ENCODE data around the gene DLX3. TPM values are rescaled to one million over a fixed set of nuclear protein-coding genes. Genes with fewer than 3 reads are reported as not detected.

DLX3 gene
- total RNA-seq, 1 experiment from 2014 or later = 0.74 TPM

DNA sequence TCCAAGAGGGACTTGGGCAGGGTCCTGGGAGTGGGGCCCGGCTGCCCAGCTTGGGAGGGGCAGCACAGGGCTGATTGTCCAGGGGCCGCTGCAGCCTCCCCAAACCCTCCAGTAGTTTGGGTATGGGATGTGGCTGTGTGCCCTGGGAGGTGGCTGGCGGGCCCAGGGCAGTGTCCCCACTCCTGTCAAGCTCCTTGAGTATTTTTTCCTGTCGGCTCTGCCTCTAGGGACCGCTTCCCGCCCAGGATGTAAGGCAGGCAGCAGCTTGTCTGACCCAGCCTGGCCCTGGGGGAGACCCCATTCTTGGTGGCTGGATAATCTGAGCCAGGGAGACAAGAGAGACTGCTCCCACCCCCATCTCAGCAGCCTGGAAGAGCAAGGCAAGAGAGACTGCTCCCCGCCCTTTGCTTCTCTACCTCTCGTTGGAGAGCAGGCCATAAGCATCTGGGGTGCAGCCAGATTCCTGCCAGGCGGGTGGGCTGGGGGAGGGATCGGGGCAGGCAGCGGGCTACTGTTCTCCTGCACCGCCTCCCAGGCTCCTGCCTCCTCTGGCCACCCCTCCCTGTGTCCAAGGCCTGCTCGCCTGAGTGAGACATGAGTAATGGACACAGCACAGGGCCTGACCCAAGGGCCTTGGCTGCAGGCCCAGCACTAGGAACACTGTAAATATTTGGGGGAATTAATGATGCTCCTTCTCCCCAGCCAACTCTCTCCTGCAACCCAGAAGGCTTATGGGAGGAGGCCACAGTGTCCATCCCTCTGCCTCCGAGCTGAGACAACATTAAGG is 42.5 kb upstream of the DLX3 start (continued):
- TF ChIP-seq SMAD3 (CRISPR knock-in tag; IDR thresholded peaks at IDR 0.05; ENCODE audit: borderline replicate concordance) (no peak), ZNF232 (CRISPR knock-in tag; IDR thresholded peaks at IDR 0.05) (no peak)

DNA sequence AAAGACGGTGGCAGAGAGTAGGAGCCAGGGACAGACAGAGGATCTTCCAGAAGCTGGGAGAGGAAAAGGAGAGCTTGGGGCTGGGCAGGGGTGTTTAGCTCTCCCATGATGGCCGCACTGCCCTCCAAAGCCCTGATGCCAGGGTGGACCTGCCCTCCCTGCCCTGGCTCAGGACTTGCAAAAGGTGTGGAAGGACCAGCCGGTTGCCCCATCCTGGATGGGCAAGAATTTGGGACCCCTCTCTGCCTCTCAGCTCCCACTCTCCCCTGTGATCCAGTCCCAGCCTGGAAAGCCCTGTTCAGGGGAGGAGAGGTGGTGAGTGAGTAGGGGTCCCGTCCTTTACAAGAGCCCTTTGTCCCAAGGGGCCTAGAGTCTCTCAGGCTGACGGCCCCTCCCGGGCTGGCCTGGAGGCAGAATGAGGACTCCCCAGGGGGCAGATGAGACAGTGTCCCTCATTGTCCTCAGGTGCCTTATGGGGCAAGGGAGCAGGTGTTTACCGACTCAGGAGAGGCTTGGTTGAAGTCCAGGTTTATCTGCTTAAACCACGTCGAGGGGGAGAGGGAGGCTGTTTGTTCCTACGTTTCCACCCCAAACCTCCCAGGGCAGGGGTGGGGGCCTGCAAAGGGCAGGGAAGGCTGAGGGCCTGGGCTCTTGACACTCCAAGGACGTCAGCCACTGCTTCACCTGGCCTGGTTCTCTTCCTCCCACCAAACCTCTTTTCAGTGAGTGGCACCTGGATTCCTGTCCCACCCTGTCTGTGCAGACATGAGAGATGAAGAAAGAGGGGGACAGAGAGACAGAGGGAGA is 41.6 kb upstream of the DLX3 start:
- Mint-ChIP-seq H3K4me1 (peaks cover 11% of the 10 kb centered on the region), H3K4me3 (no peak overlapping the region), H3K9me3 (no peaks in the 10 kb centered on the region), H3K27me3 (ENCODE audit: low read depth) (peaks cover 5% of the 10 kb centered on the region), H3K36me3 (no peaks in the 10 kb centered on the region), H3K27ac (no peak overlapping the region)
- ATAC-seq (no peak), DNase-seq (ENCODE audit: low spot score) (no peak)
- TF ChIP-seq EMX1 (CRISPR knock-in tag; IDR thresholded peaks at IDR 0.05) (no peak), NR1H2 (CRISPR knock-in tag; IDR thresholded peaks at IDR 0.05) (no peak), NR2C2 (CRISPR knock-in tag; IDR thresholded peaks at IDR 0.05) (no peak), NR3C1 (CRISPR knock-in tag; conservative IDR thresholded peaks at IDR 0.05; ENCODE audit: low read depth) (no peak), NFE2L1 (CRISPR knock-in tag; IDR thresholded peaks at IDR 0.05) (no peak), TEAD1 (CRISPR knock-in tag; IDR thresholded peaks at IDR 0.05) (no peak)
- TF ChIP-seq, protein P1, sequence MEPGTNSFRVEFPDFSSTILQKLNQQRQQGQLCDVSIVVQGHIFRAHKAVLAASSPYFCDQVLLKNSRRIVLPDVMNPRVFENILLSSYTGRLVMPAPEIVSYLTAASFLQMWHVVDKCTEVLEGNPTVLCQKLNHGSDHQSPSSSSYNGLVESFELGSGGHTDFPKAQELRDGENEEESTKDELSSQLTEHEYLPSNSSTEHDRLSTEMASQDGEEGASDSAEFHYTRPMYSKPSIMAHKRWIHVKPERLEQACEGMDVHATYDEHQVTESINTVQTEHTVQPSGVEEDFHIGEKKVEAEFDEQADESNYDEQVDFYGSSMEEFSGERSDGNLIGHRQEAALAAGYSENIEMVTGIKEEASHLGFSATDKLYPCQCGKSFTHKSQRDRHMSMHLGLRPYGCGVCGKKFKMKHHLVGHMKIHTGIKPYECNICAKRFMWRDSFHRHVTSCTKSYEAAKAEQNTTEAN (CRISPR knock-in tag; IDR thresholded peaks at IDR 0.05) = no peak
- TF ChIP-seq, protein P2, sequence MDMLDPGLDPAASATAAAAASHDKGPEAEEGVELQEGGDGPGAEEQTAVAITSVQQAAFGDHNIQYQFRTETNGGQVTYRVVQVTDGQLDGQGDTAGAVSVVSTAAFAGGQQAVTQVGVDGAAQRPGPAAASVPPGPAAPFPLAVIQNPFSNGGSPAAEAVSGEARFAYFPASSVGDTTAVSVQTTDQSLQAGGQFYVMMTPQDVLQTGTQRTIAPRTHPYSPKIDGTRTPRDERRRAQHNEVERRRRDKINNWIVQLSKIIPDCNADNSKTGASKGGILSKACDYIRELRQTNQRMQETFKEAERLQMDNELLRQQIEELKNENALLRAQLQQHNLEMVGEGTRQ (CRISPR knock-in tag; IDR thresholded peaks at IDR 0.05) = no peak
- TF ChIP-seq, protein P3, sequence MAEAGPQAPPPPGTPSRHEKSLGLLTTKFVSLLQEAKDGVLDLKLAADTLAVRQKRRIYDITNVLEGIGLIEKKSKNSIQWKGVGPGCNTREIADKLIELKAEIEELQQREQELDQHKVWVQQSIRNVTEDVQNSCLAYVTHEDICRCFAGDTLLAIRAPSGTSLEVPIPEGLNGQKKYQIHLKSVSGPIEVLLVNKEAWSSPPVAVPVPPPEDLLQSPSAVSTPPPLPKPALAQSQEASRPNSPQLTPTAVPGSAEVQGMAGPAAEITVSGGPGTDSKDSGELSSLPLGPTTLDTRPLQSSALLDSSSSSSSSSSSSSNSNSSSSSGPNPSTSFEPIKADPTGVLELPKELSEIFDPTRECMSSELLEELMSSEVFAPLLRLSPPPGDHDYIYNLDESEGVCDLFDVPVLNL (CRISPR knock-in tag; IDR thresholded peaks at IDR 0.05; ENCODE audit: borderline replicate concordance, low read depth) = no peak
- ChIA-PET POLR2A (no interaction called here), CTCF (interaction anchor here (2.3 to 3.3 kb wide), 4 partner anchors 20 to 57 kb away, joined by 10 to 13 read pairs (median 12); partner anchors contain the start of gene ITGA3)

DNA sequence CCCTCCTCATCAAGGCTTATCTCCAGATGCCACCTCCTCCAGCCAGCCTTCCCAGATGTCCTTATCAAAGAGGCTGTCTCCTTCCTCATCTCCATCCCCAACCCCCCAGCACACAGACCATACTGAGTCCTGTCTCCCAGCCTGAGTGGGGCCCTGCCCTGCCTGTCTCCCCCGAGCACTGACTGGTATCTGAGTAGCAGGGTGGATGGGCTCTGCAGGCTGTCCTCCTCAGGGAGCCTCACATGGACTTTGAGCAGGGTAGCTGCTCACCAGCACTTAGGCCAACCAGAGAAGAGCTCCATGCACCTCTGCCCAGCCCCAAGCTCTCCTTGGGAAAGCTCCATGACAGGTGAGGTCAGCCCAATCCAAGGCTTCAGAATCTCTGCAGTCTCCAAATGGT is 40.9 kb upstream of the DLX3 start:
- CTCF ChIA-PET = interaction anchor here (2.3 to 3.3 kb wide), 4 partner anchors 20 to 58 kb away, joined by 10 to 13 read pairs (median 12); partner anchors contain the start of gene ITGA3

More for the DNA sequence above, 40.9 kb upstream of the DLX3 start:
- peaks cover 5% of the 10 kb centered on the region for H3K27me3 Mint-ChIP-seq (ENCODE audit: low read depth)
- TF ChIP-seq TEAD1 (CRISPR knock-in tag; IDR thresholded peaks at IDR 0.05) = no peak
- no peak for TF ChIP-seq ZNF219 (CRISPR knock-in tag; IDR thresholded peaks at IDR 0.05; ENCODE audit: borderline replicate concordance)
- TF ChIP-seq, protein P3 (CRISPR knock-in tag; IDR thresholded peaks at IDR 0.05; ENCODE audit: borderline replicate concordance, low read depth) = no peak
- no peak for TF ChIP-seq CREM (CRISPR knock-in tag; IDR thresholded peaks at IDR 0.05)
- TF ChIP-seq, protein P4, sequence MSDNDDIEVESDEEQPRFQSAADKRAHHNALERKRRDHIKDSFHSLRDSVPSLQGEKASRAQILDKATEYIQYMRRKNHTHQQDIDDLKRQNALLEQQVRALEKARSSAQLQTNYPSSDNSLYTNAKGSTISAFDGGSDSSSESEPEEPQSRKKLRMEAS (CRISPR knock-in tag; IDR thresholded peaks at IDR 0.05) = no peak
- TF ChIP-seq, protein P5, sequence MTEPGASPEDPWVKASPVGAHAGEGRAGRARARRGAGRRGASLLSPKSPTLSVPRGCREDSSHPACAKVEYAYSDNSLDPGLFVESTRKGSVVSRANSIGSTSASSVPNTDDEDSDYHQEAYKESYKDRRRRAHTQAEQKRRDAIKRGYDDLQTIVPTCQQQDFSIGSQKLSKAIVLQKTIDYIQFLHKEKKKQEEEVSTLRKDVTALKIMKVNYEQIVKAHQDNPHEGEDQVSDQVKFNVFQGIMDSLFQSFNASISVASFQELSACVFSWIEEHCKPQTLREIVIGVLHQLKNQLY (CRISPR knock-in tag; IDR thresholded peaks at IDR 0.05) = no peak
- ATAC-seq (no peak), DNase-seq (ENCODE audit: low spot score) (no peak)
- H3K9me3 Mint-ChIP-seq = no peaks in the 10 kb centered on the region
- H3K27ac Mint-ChIP-seq = no peak overlapping the region
- H3K4me1 Mint-ChIP-seq = peaks cover 11% of the 10 kb centered on the region
- POLR2A ChIA-PET = no interaction called here
- no peaks in the 10 kb centered on the region for H3K36me3 Mint-ChIP-seq
- no peak overlapping the region for H3K4me3 Mint-ChIP-seq

Data from WTC11 (cell line).